Naive B cell (primary cell): ENCODE measurements around the gene ANKRD63. TPM values are rescaled to one million over a fixed set of nuclear protein-coding genes. Genes with fewer than 3 reads are reported as not detected.

Experiments used
- ATAC-seq, 2 donors: fragments of 150-1000 bp; cut with Tn5 transposase; 2 replicates each; pipeline ENCODE4 v1.10.0; 2021; ENCODE audit warnings: low read depth in 2 of 2, mild to moderate bottlenecking in 2 of 2, moderate library complexity in 2 of 2
- DNase-seq: peaks from one replicate; pipeline ENCODE4 v3.0.0; 2022
- H3K27ac Mint-ChIP-seq, 6 donors: one replicate each; pipeline ENCODE4 v1.8.0; 2020 to 2022; ENCODE audit warnings: mild to moderate bottlenecking in 6 of 6, mixed read lengths in 6 of 6, moderate library complexity in 5 of 6, inconsistent platforms in 2 of 6
- H3K27me3 Mint-ChIP-seq, 3 donors: one replicate each; pipeline ENCODE4 v1.8.0; 2021 to 2022; ENCODE audit warnings: mixed read lengths in 3 of 3, mild to moderate bottlenecking in 1 of 3
- H3K36me3 Mint-ChIP-seq, 2 donors: one replicate each; pipeline ENCODE4 v1.8.0; 2020 to 2022; ENCODE audit warnings: mixed read lengths in 2 of 2, inconsistent platforms in 1 of 2, mild to moderate bottlenecking in 1 of 2
- H3K4me1 Mint-ChIP-seq, 3 donors: one replicate each; pipeline ENCODE4 v1.8.0; 2020 to 2022; ENCODE audit warnings: mixed read lengths in 3 of 3, inconsistent platforms in 1 of 3, mild to moderate bottlenecking in 1 of 3, moderate library complexity in 1 of 3
- H3K4me3 Mint-ChIP-seq, 8 donors: one replicate each; pipeline ENCODE4 v1.8.0; 2020 to 2022; ENCODE audit warnings: mild to moderate bottlenecking in 8 of 8, mixed read lengths in 8 of 8, moderate library complexity in 8 of 8, inconsistent platforms in 2 of 8
- H3K9me3 Mint-ChIP-seq, 7 donors: one replicate each; pipeline ENCODE4 v1.8.0; 2020 to 2022; ENCODE audit warnings: mixed read lengths in 7 of 7, mild to moderate bottlenecking in 5 of 7, inconsistent platforms in 2 of 7, moderate library complexity in 1 of 7
- polyA plus RNA-seq, 6 donors: library from polyadenylated mRNA; unstranded; fragments of 300-500 nt; fragmentation: Illumina TruSeq; gene quantifications; one replicate each; pipeline ENCODE4 v1.2.3, GENCODE V29; 2021; ENCODE audit warnings: low read depth in 6 of 6

ANKRD63 gene
- polyA plus RNA-seq, 6 donors from 2014 or later, result 0.29 TPM; not detected in 5

DNA sequence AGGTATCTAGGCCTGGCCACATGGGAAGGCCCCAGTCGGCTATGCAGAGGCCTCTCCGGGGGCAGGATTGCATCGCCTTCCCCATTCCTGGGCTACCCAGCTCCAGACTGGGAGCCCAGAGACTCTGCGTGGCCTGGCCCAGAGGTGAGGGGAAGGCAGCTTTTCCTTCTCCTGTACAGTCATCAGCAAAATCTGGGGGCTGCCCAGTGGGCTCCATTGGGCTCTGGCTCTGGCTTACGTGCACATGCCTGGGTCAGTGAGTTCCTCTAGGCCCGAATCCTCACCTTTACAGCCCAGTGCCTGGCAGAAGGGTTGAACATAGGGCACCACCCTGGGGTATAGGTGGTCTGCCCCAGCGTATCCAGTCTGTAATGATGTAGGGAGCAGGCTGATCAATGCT lies 3.9 kb upstream of the ANKRD63 start:
- Mint-ChIP-seq H3K27me3 (no peaks in the 10 kb centered on the region), H3K27ac (no peak overlapping the region), H3K4me3 (no peak overlapping the region), H3K9me3 (no peaks in the 10 kb centered on the region), H3K4me1 (peaks cover 0 to 4% (median 0%) of the 10 kb centered on the region in 3 donors), H3K36me3 (no peaks in the 10 kb centered on the region)
- DNase-seq (no peak), ATAC-seq (no peak)

DNA sequence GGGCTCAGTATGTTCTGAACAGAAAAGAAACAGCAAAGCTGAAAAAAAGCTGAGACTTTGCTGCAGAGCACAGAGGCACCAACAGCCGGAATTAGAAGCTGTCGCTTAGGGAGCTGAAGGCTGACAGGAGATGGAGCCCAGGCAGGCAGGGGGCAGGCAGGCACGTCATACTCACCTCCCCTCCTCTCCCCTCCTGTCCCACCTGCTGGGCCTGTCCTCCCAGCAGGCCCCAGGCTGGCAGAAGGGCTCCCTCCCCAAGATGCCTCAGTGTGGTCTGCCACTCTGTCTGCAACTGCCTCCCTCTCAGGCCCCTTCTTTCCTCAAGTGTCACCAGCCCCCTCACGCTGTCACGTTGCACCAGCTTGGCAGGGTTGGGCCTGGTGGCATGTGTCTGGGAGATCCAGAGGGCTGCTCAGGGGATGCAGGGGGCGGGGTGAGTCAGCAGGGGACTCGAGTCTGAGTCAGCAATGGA lies 3.2 kb upstream of the ANKRD63 start:
- H3K27ac Mint-ChIP-seq, result no peak overlapping the region
- no peaks in the 10 kb centered on the region for H3K36me3 Mint-ChIP-seq
- ATAC-seq (no peak), DNase-seq (no peak)
- H3K4me1 Mint-ChIP-seq, result peaks cover under 1 to 4% (median 3%) of the 10 kb centered on the region in 3 donors
- H3K27me3 Mint-ChIP-seq, result peaks cover 0 to 3% (median 3%) of the 10 kb centered on the region in 3 donors
- no peaks in the 10 kb centered on the region for H3K9me3 Mint-ChIP-seq
- H3K4me3 Mint-ChIP-seq, result no peak overlapping the region

DNA sequence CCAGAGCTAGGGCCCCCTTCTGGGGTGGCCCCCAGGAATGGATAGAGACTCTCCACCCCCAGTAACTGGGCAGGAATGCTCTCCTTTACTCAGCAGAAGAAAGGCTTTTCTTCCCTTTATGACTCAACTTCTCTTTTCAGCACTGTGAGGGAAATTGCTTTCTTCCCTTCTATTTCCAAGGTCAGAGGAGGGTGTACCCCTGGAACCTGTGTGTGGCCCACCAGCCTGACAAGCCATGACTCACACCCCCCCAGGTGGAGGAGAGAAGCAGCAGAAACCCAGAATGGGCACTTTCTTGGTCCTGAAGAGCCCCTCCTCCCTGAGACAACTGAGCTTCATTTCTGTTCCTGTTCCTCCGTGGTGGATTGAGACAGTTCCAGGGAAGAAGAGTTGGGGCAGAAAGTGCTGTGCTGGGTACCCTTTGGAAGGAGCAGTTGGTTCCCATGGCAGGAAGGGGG lies 2.7 kb upstream of the ANKRD63 start:
- Mint-ChIP-seq H3K36me3 (no peaks in the 10 kb centered on the region), H3K9me3 (no peaks in the 10 kb centered on the region), H3K27ac (no peak overlapping the region), H3K4me3 (peak overlapping the region in 1 of 8 donors; percentile 56), H3K4me1 (peaks cover 3 to 6% (median 4%) of the 10 kb centered on the region in 3 donors), H3K27me3 (peaks cover under 1 to 8% (median 8%) of the 10 kb centered on the region in 3 donors)
- ATAC-seq, result no peak
- DNase-seq, result no peak

DNA sequence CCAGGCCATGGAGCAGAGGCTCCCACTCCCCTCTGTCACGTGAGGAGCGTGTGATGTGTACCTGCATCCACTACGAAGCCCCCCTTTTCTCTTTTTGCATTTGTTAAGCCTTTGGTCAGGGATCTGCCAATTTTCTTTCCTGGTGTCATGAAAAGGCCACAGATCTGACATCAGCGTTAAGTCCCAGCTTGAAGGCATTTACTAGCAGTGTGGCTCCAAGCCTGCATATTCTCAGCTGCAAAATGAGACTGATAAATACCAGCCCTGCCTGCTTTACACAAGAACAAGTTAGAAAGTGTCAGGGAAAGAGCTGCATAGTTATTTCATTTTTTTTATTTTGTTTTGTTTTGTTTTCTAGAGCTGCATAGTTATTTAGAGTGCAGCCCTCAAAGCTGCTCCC lies 2.3 kb upstream of the ANKRD63 start:
- no peaks in the 10 kb centered on the region for H3K9me3 Mint-ChIP-seq
- H3K27ac Mint-ChIP-seq, result no peak overlapping the region
- DNase-seq, result no peak
- H3K4me3 Mint-ChIP-seq, result peak overlapping the region in 2 of 8 donors; percentile 4 to 62
- H3K4me1 Mint-ChIP-seq, result peaks cover 3 to 6% (median 4%) of the 10 kb centered on the region in 3 donors
- no peaks in the 10 kb centered on the region for H3K36me3 Mint-ChIP-seq
- peaks cover 5 to 13% (median 13%) of the 10 kb centered on the region in 3 donors for H3K27me3 Mint-ChIP-seq
- ATAC-seq, result no peak

DNA sequence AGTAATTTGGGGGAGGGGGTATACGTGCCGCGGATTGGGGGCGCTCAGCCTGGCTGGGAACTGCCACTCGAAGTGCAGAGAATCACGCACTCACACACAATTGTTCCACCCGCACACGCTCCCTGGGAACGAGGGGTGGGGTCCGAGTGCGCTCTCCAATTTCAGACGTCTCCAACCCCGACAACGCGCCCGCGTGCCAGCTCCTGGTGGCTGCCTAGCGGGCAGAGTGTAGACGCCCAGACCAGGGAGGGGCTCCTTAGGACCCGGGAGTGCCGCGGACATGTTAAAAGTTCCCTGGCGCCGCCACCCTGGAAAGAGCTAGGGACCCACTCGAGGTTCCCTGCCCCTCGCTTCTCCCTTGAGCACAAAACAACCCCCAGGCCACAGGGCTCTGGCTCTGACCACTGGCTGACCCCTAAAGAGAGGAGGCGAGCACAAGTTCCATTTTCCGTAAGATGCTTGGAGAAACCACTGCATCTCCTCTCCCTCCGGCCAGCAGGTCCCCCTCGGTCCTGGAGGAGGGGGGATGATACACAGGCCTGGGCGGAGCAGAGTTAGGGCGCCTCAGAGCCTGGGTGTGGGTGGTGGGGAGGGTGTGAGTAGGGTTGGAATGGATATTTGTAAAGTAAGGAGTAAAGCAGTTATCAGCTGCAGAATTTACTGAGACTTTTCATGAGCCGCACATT lies 894 bp upstream of the ANKRD63 start:
- H3K4me3 Mint-ChIP-seq, result peak overlapping the region; percentile 42 to 82 (median 67)
- DNase-seq (no peak), ATAC-seq (no peak)
- H3K27me3 Mint-ChIP-seq, result peaks cover 7 to 23% (median 19%) of the 10 kb centered on the region in 3 donors
- peaks cover 6 to 11% (median 7%) of the 10 kb centered on the region in 3 donors for H3K4me1 Mint-ChIP-seq
- H3K27ac Mint-ChIP-seq, result peak overlapping the region in 2 of 6 donors; percentile 14 to 59
- H3K9me3 Mint-ChIP-seq, result no peaks in the 10 kb centered on the region
- H3K36me3 Mint-ChIP-seq, result no peaks in the 10 kb centered on the region

DNA sequence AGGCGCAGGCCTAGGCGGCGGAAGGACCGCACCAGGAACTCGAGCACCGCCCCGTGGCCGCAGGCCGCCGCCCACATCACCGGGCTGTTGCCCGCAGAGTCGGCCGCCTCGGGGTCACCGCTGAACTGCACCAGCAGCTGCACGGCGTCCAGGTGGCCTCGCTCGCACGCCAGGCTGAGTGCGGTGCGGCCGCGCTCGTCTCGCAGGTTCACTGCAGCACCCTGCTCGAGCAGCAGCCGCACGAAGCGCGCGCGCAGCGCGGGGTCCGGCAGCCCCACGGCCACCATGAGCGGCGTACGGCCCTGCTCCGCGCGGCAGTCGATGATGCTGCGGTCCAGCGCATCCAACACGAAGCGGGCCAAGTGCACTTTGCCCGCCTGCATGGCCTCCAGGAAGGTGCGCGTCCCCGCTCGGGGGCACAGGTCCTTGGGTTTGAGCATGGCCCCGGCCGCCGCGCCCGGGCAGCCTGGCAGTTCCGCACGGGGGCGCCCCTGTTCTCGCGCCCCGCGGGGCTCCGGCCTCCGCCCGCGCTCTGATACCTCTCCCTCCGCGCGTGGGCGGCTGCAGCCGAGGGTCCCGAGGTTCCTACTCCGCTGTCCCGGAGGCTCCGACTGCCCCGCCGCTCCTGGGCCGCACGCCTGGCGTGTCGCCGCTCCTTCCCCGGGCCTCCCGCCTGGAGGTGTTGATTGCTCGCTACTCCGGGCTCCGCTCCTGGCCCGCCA lies 556 bp downstream of the ANKRD63 start:
- H3K27ac Mint-ChIP-seq, result no peak overlapping the region
- ATAC-seq, result peak; percentile 75
- H3K4me3 Mint-ChIP-seq, result peak overlapping the region; percentile 30 to 89 (median 80)

DNA sequence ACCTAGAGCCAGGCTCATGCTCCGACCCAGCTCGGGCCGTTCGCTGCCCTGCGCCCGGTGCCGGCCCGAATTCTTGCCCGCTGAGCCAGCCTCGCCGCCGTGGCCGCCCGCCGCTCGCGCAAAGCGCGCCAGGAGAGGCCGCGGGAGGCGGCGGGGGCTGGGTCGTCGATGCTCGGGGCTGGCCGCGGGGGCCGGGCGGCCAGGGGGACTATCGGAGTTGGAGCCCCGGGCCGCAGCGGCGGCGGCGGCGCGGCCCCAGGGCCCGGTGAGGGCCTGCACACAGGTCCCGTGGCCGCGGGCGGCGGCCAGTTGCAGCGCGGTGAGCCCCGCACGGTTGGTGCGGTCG lies 1.1 kb downstream of the ANKRD63 start:
- DNase-seq, result no peak
- peaks cover 14 to 41% (median 39%) of the 10 kb centered on the region in 3 donors for H3K27me3 Mint-ChIP-seq
- H3K4me3 Mint-ChIP-seq, result no peak overlapping the region
- no peak for ATAC-seq
- H3K27ac Mint-ChIP-seq, result no peak overlapping the region
- peaks cover 19 to 21% (median 20%) of the 10 kb centered on the region in 3 donors for H3K4me1 Mint-ChIP-seq
- no peaks in the 10 kb centered on the region for H3K9me3 Mint-ChIP-seq
- no peaks in the 10 kb centered on the region for H3K36me3 Mint-ChIP-seq

More for the DNA sequence above, 556 bp downstream of the ANKRD63 start:
- Mint-ChIP-seq H3K9me3 (no peaks in the 10 kb centered on the region), H3K36me3 (no peaks in the 10 kb centered on the region), H3K27me3 (peaks cover 14 to 36% (median 34%) of the 10 kb centered on the region in 3 donors), H3K4me1 (peaks cover 13 to 19% (median 16%) of the 10 kb centered on the region in 3 donors)
- peak; percentile 50 for DNase-seq

DNA sequence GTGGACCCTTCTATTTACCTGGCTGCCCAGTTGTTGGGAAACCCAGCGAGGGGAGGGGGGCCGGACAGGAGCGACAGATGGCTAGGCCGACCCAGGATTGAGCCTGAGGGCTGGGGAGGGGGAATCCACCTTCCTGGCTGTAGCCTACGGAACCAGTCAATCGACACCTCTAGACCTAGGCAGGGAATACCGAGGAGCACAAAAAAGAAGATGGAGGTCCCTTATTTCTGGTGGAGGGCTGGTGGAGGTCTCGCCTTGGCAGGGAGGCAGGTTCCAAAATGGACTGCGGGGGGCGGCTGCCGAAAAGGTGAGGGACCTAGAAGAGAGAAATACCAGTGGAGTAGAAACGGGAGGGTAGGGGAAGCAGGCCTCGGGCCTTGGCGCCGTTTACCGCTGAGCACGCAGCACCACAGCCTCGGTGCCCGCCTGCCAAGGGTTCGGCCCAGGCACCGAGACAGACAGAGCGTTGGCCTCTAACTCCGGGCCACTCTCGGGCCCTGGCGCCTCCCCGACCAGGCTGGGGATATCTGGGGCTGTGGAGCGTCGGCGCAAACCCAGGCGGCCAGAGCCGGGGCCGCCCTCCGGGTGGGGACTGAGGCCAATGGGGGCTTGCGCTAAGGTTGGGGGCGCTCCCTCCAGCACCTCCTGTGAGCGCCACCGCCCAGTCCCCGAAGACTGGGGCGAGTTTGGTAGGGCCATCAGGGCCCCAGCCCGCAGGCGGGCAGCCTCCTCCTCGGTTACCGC lies 1.6 kb downstream of the ANKRD63 start:
- H3K36me3 Mint-ChIP-seq, result no peaks in the 10 kb centered on the region
- no peak overlapping the region for H3K27ac Mint-ChIP-seq
- no peak for DNase-seq
- H3K9me3 Mint-ChIP-seq, result no peaks in the 10 kb centered on the region
- ATAC-seq, result no peak
- H3K27me3 Mint-ChIP-seq, result peaks cover 14 to 46% (median 44%) of the 10 kb centered on the region in 3 donors
- H3K4me1 Mint-ChIP-seq, result peaks cover 19 to 24% (median 23%) of the 10 kb centered on the region in 3 donors
- H3K4me3 Mint-ChIP-seq, result peak overlapping the region in 7 of 8 donors; percentile 47 to 78 (median 67)

DNA sequence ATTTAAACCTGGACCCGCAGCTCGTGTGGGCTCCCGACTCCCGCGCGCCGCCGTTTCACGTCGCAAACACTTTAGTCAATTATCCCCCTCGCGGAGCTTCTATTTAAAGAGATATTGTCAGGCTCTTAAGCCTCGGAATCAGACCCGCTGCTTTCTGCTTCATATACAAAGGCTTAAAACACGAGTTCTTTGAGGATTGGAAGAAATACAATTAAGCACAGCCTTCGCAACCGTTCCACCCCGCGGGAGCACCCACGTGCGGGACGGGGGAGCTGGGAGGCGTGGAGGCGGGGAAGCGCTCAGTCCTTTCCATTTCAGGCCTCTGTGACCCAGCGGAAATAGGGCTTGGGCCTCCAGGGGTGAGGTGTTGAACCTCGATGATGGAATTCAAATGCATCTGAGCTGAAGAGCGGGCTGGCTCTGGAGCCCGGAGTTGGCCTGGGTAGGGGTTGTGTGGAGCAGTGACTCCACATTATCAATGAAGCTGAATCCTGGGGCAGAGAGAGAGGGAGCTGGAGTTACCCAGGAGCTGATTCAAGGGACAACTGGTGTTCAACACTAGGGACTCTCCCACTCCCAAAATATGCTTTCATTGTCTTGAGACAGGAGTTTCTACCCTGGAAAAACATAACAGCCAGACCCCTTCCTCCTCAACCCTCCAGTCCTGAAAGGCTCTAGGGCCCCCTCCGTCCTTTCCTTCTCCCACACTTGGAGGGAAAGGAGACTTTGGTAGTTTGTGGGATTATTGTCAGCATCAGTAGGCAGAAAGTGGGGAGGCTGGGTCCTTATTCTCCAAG lies 2.4 kb downstream of the ANKRD63 start:
- Mint-ChIP-seq H3K4me3 (peak overlapping the region in 6 of 8 donors; percentile 37 to 73 (median 66)), H3K27ac (peak overlapping the region in 1 of 6 donors; percentile 16), H3K4me1 (peaks cover 19 to 24% (median 23%) of the 10 kb centered on the region in 3 donors), H3K9me3 (no peaks in the 10 kb centered on the region), H3K27me3 (peaks cover 14 to 51% (median 45%) of the 10 kb centered on the region in 3 donors), H3K36me3 (no peaks in the 10 kb centered on the region)
- no peak for DNase-seq
- no peak for ATAC-seq

DNA sequence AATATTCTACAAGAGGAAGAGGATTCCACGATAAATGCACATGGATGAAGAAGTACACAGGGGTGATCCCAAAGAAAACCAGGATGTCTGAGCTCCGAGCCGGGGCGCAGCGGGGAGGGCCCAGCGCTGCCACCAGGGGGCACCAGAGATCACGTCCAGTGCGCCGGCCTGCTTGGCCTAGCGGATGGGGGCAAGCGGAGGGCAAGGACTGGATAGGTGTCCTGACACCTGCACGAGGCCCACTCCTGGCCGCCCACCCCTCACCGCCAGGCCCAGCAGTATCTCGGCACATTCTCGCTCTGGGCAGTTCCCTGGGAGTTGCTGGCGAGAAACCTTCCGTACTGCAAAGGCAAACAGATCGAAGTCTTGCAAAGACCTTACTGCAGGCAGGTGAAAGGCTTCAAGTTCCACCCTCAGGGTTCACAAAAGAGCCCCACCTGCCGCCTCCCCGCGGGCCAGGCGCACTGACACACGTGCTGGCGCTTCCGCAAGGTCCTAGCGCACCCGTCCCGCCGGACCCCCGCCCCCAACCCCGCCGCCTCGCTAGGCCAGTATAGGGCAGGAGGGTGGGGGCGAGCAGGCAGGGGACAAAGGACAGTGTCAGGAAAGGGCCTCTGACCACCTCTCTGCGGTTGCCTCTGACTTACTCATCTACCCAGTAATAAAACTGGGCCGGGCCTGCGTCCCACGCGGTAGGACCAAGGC lies 3.3 kb downstream of the ANKRD63 start:
- Mint-ChIP-seq H3K9me3 (no peaks in the 10 kb centered on the region), H3K27me3 (peaks cover 14 to 51% (median 45%) of the 10 kb centered on the region in 3 donors), H3K4me1 (peaks cover 19 to 27% (median 26%) of the 10 kb centered on the region in 3 donors), H3K36me3 (no peaks in the 10 kb centered on the region), H3K4me3 (peak overlapping the region in 2 of 8 donors; percentile 9 to 41), H3K27ac (peak overlapping the region in 1 of 6 donors; percentile 83)
- DNase-seq (peak; percentile 55), ATAC-seq (no peak)

DNA sequence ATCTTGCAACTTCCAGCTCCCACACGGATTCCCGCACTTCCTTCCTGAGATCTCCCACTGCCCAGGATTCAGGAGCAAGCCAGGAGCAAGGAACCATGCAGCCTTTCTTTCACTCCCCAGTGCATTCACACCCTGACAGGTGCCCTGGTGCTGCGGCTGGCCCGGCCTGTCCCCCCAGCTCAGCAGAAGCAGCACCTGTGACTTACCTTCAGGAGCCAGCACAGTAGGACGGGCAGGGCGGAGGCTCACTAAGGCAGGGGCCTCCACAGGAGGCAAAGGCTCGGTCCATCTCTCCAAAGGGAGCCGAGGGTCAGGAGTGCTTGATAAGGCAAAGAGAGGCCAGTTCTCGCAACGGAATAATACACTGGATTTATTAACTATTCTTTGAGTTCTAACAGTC lies 4.8 kb downstream of the ANKRD63 start:
- H3K27me3 Mint-ChIP-seq, result peaks cover 14 to 51% (median 45%) of the 10 kb centered on the region in 3 donors
- no peak for ATAC-seq
- no peak for DNase-seq
- no peaks in the 10 kb centered on the region for H3K9me3 Mint-ChIP-seq
- H3K4me1 Mint-ChIP-seq, result peaks cover 19 to 28% (median 23%) of the 10 kb centered on the region in 3 donors
- no peak overlapping the region for H3K4me3 Mint-ChIP-seq
- no peak overlapping the region for H3K27ac Mint-ChIP-seq
- no peaks in the 10 kb centered on the region for H3K36me3 Mint-ChIP-seq

DNA sequence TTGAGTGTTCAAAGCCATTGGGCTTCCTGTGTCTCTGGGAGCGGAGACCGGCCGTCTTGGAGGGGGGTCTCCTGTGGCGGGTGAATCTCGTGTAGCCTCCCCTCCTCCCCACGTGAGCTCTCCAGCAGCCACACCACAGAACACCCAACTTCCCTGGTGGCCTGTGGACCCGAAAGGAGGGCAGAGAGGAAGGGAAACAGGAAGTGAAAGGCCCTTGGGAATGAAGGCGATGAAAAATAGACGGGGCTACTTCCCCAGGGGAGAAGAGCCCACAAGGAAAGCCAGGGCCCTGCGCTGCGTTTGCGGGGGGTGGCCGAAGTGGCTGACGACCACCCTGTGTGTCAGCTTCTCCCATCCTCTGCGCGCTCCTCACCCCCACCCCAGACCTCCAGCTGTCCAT lies 5.4 kb downstream of the ANKRD63 start:
- Mint-ChIP-seq H3K36me3 (no peaks in the 10 kb centered on the region), H3K4me1 (peaks cover 19 to 28% (median 23%) of the 10 kb centered on the region in 3 donors), H3K27ac (no peak overlapping the region), H3K9me3 (no peaks in the 10 kb centered on the region), H3K4me3 (peak overlapping the region in 4 of 8 donors; percentile 20 to 63 (median 29)), H3K27me3 (peaks cover 14 to 51% (median 45%) of the 10 kb centered on the region in 3 donors)
- ATAC-seq (no peak), DNase-seq (no peak)
